NOMO-1 treated with dmso at 0.1 percent for 144 hours (cell line): ENCODE data around the gene ANKRD13D.

Experiments
- DNase-seq: peaks from one replicate; lab custom pipeline; 2025; ENCODE audit not compliant: unreplicated experiment; lab: John Stamatoyannopoulos, UW

Gene ANKRD13D

DNA sequence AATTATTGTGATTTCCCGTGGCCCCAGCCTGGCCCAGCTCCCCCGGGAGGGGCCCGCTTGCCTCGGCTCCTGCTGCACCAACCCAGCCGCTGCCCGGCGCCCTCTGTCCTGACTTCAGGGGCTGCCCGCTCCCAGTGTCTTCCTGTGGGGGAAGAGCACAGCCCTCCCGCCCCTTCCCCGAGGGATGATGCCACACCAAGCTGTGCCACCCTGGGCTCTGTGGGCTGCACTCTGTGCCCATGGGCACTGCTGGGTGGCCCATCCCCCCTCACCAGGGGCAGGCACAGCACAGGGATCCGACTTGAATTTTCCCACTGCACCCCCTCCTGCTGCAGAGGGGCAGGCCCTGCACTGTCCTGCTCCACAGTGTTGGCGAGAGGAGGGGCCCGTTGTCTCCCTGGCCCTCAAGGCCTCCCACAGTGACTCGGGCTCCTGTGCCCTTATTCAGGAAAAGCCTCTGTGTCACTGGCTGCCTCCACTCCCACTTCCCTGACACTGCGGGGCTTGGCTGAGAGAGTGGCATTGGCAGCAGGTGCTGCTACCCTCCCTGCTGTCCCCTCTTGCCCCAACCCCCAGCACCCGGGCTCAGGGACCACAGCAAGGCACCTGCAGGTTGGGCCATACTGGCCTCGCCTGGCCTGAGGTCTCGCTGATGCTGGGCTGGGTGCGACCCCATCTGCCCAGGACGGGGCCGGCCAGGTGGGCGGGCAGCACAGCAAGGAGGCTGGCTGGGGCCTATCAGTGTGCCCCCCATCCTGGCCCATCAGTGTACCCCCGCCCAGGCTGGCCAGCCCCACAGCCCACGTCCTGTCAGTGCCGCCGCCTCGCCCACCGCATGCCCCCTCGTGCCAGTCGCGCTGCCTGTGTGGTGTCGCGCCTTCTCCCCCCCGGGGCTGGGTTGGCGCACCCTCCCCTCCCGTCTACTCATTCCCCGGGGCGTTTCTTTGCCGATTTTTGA lies 3.3 kb upstream of the ANKRD13D start:
- DNase-seq: no peak

DNA sequence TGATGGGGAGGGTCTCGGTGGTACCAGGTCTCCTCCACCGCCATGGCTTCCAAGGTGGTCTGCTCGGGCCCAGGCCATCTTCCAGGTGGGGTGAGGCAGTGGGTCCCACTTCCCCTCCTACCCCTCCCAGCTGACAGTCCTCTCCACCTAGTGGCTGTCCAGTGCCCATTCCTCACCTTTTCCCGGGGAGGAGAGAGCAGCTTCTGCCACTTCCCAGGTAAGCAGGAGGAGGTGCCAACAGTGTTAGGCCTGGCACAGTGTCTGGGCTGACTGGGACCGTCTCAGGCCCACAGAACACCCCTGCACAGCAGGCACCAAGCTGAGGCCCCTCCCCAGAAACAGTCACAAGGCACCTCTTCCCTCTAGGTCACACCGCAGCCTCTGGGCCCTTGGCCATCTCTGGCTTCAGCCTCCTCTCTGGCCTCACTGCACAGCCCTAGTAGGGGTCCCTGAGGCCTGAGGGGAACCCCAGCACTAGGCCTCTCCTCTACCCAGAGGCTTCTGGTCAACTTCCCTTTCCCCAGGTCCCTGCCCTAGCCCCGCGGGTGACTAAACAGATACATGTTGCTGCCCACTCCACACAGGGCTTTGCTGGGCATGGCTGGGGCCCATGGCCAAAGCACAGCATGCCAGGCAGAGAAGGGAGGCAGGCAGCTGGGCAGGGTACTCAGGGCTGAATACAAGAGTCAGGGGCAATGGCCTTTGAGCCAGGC lies 2.3 kb upstream of the ANKRD13D start:
- DNase-seq: peak; percentile 8

DNA sequence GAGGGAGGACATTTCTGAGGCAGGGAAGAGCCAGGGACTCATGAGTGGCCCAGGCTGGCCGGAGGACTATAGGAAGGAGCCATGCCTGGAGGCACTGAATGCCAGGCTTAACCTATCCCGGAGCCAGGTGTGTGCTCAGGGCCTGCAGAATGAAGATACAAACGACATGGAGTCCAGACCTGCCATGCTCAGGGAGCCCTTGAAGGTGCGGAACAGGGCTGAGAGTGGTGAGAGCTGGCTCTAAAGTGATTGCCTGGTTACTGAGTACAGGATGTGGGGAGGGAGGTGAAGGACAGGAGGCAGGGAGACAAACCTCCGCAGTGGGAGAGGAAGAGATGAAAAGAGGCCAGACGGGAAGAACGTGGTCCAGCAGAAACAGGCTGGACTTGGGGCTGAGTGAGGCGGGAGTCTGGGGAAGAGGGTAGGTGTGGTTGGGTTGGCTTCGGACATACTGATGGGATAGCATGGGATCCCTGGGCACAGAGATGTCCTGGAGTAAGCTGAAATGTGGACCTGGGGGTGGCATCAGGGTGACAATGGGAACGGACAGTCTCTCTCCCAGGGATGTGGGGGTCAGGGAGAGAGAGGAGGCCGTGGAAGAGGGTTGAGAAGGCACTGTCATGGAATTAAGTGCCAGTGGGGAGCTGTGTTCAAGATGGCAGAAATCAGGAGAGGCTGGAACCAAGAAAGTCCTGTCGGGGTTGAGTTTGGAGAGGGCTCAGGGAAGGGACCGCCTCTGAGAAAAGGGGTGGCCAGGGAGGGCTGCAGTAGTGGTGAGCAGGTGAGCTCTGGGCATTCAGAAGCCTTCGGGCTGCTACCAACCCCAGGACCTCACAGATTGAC lies 1.5 kb upstream of the ANKRD13D start:
- no peak for DNase-seq

- no peak for DNase-seq
Observed at GRCh38 chr11:67288198-67288451, 978 bp upstream of the ANKRD13D start.

DNA sequence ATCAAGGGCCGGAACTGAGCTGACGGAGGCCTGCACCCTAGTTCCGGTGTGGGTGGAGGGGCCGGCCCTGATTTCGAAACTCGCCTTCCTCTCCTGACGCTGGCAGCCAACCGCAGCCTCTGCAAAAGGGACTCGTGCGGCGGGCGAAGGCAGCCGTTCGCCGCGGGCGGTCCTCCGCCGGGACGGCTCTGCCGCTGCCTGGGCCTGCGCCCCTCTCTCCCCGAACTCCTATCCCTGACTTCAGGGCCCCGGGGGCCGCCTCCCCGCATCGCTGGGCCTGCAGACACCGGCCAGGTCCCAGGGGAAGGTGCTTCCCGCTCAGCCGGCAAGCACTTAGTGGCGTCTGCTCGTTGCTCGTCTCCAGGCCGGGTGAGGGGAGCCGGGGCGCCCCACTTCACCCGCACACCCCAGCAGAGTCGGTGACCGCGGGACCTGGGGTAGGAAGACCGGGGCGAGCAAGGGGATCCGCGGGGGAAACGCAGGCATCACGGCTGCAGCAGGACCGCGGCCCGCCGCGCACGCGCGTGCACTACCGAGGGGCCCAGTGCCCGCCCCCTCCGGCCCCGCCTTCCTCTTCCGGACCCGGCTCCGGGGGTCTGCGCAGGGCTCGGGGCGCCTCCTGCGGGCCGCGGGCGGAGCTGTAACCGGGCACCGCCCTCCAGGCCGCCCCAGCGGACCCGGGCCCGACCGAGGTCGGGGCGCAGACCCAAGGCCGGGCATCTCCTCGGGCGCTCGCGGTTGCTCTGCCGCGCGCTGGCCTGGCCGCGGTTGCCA lies 464 bp upstream of the ANKRD13D start:
- DNase-seq: peak; percentile 95

DNA sequence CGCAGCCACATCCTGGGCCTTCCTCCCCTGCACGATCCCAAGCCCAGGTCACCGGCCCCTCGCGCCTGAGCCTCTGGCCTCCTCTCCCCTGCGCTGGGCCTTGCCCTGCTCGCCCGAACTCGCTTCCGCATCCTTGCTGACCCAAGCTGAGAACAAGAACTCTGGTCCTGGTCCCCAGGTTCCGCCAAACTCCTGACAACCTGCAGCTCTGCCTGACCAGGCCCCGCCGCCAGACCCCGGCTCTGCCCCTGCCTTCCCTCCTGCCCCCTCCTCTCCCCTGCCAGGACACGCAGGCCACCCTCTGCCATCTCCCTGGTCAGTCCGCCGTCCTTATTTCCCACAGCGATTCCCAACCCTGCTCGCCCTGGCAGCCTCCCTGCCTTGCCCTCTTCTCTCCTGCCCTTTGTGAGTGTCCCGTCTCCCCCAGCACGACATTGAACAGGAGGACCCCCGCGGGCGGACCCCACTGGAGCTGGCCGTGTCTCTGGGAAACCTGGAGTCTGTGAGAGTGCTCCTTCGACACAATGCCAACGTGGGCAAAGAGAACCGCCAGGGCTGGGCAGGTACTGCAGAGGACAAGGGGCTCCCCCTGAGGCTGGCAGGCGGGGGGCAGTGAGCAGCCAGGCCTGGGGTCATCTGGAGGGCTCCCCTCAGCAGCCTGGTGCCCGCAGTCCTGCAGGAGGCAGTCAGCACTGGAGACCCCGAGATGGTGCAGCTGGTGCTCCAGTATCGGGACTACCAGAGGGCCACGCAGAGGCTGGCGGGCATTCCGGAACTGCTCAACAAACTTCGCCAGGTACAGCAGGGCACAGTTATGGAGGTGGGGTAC lies 762 bp downstream of the ANKRD13D start:
- DNase-seq: no peak

GRCh38 chr11:67290801-67291200 lies 1.7 kb downstream of the ANKRD13D start:
- DNase-seq: no peak

DNA sequence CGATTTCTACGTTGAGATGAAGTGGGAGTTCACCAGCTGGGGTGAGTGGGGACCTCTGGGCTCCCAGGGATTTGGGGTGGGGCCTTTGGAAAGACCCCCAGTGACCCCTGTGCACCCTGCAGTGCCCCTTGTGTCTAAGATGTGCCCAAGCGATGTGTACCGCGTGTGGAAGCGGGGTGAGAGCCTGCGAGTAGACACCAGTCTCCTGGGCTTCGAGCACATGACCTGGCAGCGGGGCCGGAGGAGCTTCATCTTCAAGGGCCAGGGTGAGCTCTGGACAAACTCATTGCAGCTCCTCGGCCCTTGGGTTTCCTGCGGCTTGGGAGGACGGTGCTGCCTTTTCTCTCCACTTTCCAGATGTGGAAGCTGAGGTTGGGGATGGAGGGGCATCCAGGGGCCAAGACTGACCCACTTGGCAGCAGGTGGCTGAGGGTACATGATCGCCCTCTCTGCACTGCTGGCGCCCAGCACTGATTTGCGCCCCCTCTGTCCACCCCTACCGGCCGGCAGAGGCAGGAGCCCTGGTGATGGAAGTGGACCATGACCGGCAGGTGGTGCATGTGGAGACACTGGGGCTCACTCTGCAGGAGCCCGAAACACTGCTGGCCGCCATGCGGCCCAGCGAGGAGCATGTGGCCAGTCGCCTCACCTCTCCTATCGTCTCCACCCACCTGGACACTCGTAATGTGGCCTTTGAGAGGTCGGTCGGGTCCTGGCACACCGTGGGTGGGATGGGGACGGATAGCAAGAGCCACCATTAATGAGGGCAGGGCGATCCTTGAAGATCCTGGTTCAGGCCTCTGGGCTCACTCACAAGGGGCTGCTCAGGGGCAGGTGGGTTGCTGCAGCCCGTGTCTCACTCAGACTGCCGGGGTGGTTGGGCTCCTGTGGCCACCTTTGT lies 2.6 kb downstream of the ANKRD13D start:
- no peak for DNase-seq

DNA sequence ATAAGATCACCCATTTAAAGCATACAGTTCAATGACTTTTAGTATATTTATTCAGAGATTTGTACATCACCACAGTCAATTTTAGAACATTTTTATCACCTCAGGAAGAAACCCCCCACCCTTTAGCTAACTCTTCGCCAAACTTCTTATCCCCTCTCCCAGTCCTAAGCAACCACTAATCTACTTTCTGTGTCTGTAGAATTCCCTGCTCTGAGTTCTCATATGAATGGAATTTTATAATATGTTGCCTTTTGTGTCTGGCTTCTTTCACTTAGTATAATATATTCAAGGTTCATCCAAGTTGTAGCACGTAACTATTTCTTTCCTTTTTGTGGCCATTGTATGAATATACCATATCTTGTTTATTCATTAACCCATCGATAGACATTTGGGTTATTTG lies 3.6 kb downstream of the ANKRD13D start:
- DNase-seq: no peak

GRCh38 chr11:67293090-67293489 lies 4.0 kb downstream of the ANKRD13D start:
- no peak for DNase-seq

- no peak for DNase-seq
Observed at GRCh38 chr11:67295846-67296245, 6.7 kb downstream of the ANKRD13D start.

- no peak for DNase-seq
Observed at GRCh38 chr11:67298786-67299185, 9.7 kb downstream of the ANKRD13D start.

DNA sequence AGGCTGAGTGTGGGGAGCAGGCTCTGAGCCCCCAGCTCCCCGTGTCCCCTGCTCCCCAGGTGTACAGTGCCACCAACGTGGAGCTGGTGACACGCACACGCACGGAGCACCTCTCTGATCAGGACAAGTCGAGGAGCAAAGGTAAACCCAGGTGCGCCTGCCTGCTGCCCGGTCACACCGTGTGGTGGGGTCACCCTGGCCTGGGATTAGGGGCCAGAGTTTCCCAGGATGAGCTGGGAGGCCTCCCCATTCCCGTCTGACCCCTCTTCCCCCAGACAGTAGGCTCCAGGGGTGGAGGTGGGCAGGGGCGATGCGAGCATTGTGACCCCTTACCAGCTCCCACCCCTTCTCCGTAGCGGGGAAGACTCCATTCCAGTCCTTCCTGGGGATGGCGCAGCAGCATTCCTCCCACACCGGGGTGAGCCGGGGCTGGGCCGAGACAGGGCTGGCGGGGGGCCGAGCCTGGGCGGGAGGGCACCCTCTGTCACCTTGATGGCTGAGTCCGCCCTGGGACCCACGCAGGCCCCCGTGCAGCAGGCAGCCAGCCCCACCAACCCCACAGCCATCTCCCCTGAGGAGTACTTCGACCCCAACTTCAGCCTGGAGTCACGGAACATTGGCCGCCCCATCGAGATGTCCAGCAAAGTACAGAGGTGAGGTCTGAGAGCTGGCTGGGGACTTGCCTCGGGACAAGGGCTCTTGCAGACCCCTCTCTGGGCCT lies 10.5 kb downstream of the ANKRD13D start:
- no peak for DNase-seq

- DNase-seq: no peak
Observed at GRCh38 chr11:67300256-67300755, 11.2 kb downstream of the ANKRD13D start.

DNA sequence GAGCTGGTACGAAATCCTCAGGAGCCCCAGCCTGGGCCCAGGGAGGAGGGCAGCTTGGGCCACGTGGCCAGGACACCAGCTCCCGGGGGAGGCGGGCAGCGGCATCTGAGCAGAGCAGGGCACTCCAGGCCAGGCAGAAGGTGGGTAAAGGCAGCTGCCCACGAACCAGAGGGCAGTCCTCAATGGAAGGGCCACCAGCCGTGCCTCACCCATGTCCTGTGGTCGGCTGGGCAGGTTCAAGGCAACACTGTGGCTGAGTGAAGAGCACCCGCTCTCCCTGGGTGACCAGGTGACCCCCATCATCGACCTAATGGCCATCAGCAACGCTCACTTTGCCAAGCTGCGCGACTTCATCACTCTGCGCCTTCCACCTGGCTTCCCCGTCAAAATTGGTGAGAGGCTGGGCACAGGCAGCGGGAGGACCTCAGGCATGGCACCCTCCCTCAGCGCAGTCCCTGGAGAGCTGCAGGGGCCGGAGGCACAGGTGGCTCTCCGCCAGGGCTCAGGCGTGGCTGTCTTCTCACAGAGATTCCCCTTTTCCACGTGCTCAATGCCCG lies 11.7 kb downstream of the ANKRD13D start:
- no peak for DNase-seq

GRCh38 chr11:67301313-67301921 lies 12.3 kb downstream of the ANKRD13D start:
- DNase-seq: no peak

GRCh38 chr11:67301951-67302516 lies 12.9 kb downstream of the ANKRD13D start:
- peak; percentile 16 for DNase-seq
